GM12873 (cell line): Measurements from ENCODE around the gene IGLON5.
A peak's percentile ranks its signal among the peaks of the same experiment; 100 is the strongest.

Experiments
- TF ChIP-seq, protein P1 (sequence below): IDR thresholded peaks from 2 replicates; pipeline ENCODE4 v1.5.1; 2012; ENCODE audit warnings: low read depth, mild to moderate bottlenecking, moderate library complexity, low read length, control low read depth; ENCODE audit not compliant: insufficient read depth; ENCODE audit errors: missing control alignments

The IGLON5 gene

GRCh38 chr19:51325161-51325976 lies 13.9 kb downstream of the IGLON5 start:
- TF ChIP-seq, protein P1, sequence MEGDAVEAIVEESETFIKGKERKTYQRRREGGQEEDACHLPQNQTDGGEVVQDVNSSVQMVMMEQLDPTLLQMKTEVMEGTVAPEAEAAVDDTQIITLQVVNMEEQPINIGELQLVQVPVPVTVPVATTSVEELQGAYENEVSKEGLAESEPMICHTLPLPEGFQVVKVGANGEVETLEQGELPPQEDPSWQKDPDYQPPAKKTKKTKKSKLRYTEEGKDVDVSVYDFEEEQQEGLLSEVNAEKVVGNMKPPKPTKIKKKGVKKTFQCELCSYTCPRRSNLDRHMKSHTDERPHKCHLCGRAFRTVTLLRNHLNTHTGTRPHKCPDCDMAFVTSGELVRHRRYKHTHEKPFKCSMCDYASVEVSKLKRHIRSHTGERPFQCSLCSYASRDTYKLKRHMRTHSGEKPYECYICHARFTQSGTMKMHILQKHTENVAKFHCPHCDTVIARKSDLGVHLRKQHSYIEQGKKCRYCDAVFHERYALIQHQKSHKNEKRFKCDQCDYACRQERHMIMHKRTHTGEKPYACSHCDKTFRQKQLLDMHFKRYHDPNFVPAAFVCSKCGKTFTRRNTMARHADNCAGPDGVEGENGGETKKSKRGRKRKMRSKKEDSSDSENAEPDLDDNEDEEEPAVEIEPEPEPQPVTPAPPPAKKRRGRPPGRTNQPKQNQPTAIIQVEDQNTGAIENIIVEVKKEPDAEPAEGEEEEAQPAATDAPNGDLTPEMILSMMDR: no peak

DNA sequence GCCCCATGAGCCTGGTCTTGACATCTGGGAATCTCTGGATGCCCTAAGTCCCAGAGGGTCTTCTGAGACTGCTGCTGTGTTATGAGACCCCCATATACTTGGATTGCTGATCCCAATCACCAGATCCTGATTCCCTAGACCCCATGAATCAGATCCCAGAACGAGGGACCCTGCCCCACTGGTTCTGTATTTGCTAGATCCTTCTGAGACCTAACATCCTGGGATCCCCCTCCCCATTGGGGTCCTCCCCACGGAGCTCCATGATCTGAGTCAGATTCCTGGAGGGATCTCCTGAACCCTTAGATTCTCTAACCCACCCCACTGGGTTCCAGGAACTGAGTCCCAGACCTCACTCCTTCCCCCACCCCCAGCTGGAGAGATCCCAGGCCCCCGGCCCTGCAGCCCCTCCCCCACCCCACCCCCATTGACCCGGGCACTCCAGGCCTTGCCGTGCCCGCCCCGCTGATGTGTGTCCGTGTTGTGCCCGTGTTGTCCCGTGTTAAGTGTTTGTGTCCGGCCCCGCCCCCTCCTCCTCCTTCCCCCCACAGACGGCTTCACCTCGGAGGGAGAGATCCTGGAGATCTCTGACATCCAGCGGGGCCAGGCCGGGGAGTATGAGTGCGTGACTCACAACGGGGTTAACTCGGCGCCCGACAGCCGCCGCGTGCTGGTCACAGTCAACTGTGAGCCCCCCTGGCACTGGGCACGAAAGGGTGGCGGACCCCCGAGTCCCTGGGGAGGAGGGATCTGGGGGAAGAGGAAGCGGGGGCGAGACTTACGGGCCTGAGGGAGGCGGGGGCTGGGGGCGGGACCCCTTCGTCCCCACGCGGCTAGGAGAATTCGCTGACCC lies 15.0 kb downstream of the IGLON5 start:
- TF ChIP-seq, protein P1: no peak

DNA sequence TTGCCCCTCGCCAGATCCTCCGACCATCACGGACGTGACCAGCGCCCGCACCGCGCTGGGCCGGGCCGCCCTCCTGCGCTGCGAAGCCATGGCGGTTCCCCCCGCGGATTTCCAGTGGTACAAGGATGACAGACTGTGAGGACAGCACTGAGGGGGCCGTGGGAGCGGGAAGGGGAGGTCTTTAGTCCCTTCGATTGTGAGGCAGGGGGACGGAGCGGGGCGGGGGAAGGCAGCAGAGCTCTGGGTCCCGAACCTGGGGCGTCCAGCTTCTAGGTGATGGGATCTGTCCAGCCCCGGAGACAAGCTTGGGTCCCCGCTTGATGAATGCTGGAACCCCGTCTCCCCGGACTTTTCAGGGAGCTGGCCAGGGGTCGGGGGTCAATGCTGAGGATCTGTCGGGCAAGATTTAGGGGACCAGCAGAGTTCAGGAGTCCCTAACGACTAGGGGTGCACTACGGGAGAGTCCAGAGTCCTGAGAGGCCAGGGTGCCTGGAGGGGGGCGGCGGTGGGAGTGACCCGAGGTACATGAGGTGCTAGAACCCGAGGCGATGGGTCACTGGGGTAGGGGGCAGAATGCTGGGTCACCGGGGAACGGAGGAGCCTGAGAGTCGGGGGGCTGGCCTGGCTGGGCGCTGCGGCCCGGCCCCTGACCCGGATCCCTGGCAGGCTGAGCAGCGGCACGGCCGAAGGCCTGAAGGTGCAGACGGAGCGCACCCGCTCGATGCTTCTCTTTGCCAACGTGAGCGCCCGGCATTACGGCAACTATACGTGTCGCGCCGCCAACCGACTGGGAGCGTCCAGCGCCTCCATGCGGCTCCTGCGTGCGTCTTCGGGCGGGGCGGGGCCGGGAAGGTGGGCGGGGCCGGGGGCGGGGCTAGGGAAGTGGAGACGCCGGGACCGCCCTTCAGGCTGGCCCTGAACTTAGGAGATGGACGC lies 15.9 kb downstream of the IGLON5 start:
- TF ChIP-seq, protein P1: peak; percentile 21

DNA sequence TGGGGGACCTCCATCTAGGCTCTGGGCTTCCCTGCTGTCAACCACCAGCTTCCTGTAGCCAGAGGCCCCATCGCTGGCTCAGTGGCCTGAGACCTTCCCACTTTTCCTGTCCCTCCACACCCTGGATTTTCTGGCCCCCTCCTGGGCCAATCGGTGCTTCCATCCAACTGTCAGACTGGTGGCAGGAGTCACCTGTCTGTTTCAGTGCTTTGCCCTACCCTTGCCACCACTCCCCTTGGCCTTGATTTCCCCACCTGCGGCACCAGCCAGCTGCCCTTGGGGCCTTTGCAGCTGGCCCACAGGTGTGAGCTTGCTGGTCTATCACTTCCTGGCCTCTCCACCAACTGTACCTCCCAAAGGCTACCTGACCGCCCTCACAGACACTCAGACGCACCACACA lies 18.0 kb downstream of the IGLON5 start:
- TF ChIP-seq, protein P1: no peak

DNA sequence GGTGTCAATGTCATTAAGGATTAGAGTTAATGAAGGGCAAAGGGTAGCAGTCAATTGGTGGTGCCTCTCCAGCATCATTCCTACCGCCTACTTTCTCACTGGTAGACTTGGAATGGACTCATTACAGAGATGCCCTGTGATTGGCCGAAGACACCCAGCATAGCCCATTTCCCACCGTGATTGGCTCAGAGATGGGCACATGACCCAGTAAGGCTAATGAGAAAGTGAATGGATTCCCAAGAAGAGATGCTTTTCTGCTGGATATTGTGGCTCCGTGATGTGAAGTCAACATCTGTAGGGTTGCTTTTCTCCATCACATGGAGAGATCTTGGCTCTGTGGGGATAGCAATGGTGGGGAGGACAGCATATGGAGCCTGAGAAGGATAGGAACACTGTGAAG lies 18.9 kb downstream of the IGLON5 start:
- TF ChIP-seq, protein P1: no peak

DNA sequence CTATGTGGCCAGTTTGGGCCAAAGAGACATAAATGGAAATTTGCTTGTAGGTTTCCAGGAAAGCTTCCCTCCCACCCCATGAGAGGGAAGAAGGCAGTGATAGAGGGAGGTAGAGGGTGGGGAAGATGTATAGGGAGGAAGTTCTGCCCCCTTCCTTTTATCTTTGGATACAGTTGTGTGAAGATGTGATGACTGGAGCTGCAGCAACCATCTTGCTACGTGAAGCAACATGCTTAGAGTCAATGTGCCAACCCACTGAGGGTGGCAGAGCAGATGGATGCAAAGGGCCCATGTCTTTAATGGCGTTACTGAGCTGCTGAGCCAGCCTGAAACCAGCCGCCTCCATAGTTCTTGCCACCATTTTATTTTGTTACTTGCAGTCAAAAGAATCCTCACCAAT lies 19.7 kb downstream of the IGLON5 start:
- TF ChIP-seq, protein P1: no peak
